Thyroid gland (tissue), 4 donors: ENCODE measurements around the gene TNFSF15. TPM values are rescaled to one million over a fixed set of nuclear protein-coding genes. Genes with fewer than 3 reads are reported as not detected.

Experiments
- DNase-seq, 2 donors: peaks; one replicate each; pipeline ENCODE4 v3.0.0-alpha.2; 2019
- H3K27ac ChIP-seq, 3 donors: fragments of 200-600 bp; sonication (generic); 1 replicate in 2 of 3; 2 replicates in 1 of 3; pipeline ENCODE4 v1.5.1; 2016 to 2019; ENCODE audit warnings: mild to moderate bottlenecking in 1 of 3, moderate library complexity in 1 of 3
- H3K27me3 ChIP-seq: fragments of 200-600 bp; sonication (generic); one replicate; pipeline ENCODE4 v1.5.1; 2019
- H3K36me3 ChIP-seq, 2 donors: fragments of 200-600 bp; sonication (generic); one replicate each; pipeline ENCODE4 v1.5.1; 2016 to 2019
- H3K4me1 ChIP-seq, 2 donors: fragments of 200-600 bp; sonication (generic); one replicate each; pipeline ENCODE4 v1.5.1; 2017 to 2019
- H3K4me3 ChIP-seq, 3 donors: fragments of 200-600 bp; sonication (generic); replicated peaks in 1 of 3; 1 replicate in 2 of 3; 2 replicates in 1 of 3; pipeline ENCODE4 v1.5.1; 2016; ENCODE audit warnings: mild to moderate bottlenecking in 1 of 3
- H3K9me3 ChIP-seq: fragments of 200-600 bp; sonication (generic); one replicate; pipeline ENCODE4 v1.5.1; 2017
- POLR2A ChIP-seq, 2 donors: fragments of 450-650 bp; IDR thresholded peaks; one replicate each; pipeline ENCODE4 v1.6.1; 2017; ENCODE audit warnings: antibody characterized with exemption in 2 of 2, mild to moderate bottlenecking in 2 of 2, moderate library complexity in 1 of 2
- WGBS, 2 donors: methylation state at CpG; one replicate each; pipeline ENCODE4 v1.1.5; 2017; 5-methylcytosine and 5-hydroxymethylcytosine counted together
- intact Hi-C: fragments of 100-400 bp; cut with DNase I; formaldehyde crosslinking; loops from one replicate; pipeline ENCODE4 v1.15.1; 2023
- total RNA-seq, 4 donors: library from RNA; depleted of rRNA; stranded (reverse); fragments of >200 nt; gene quantifications; one replicate each; pipeline ENCODE4 v1.2.3, GENCODE V29; 2016
- TF ChIP-seq, protein P1 (sequence below), 6 experiments: fragments of 200-600 bp in 3 of 6; fragments of 450-650 bp in 3 of 6; sonication (generic) in 3 of 6; IDR thresholded peaks; one replicate each; pipeline ENCODE4 v1.5.1; 2016 to 2019; ENCODE audit warnings: antibody characterized with exemption in 6 of 6, mild to moderate bottlenecking in 2 of 6, inconsistent platforms in 1 of 6, moderate library complexity in 1 of 6

Gene TNFSF15
- total RNA-seq, 4 donors from 2014 or later = 1.1 to 4.3 (median 2.6) TPM

DNA sequence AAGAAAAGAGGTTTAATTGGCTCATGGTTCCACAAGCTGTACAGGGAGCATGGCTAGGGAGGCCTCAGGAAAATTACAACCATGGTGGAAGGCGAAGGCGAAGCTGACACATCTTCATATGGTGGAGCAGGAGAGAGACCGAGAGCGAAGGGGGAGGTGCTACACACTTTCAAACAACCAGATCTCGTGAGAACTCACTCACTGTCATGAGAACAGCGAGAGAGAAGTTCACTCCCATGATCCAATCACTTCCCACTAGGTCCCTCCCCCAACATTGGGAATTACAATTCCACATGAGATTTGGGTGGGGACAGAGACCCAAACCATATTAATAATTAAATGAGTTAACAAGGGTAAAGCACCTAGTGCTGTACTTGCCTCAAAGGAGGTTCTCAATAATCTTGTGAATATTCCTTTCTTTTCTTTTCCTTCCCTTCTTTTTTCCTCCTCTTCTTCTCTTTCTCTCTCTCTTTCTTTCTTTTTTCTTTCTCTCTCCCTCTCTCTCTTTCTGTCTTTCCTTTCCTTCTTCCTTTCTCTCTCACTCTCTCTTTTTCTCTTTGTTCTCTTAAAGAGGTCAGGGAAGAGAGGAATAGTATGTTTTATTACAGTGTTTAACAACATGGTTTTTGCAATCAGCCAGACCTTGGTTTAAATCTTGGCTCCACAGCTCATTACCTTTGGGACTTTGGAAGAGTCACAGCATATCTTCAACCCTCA is 29.0 kb downstream of the TNFSF15 start:
- Histone ChIP-seq H3K27me3 (no peaks in the 10 kb centered on the region), H3K9me3 (no peaks in the 10 kb centered on the region), H3K4me3 (no peak overlapping the region), H3K27ac (no peak overlapping the region), H3K36me3 (no peaks in the 10 kb centered on the region), H3K4me1 (peaks cover 9 to 23% of the 10 kb centered on the region in 2 donors)
- WGBS, 2 donors = 94 to 95% methylated on average over 6 of the region's 6 CpGs
- intact Hi-C loops = no loop called here
- TF ChIP-seq POLR2A (IDR thresholded peaks at IDR 0.05) = no peak
- TF ChIP-seq, protein P1, sequence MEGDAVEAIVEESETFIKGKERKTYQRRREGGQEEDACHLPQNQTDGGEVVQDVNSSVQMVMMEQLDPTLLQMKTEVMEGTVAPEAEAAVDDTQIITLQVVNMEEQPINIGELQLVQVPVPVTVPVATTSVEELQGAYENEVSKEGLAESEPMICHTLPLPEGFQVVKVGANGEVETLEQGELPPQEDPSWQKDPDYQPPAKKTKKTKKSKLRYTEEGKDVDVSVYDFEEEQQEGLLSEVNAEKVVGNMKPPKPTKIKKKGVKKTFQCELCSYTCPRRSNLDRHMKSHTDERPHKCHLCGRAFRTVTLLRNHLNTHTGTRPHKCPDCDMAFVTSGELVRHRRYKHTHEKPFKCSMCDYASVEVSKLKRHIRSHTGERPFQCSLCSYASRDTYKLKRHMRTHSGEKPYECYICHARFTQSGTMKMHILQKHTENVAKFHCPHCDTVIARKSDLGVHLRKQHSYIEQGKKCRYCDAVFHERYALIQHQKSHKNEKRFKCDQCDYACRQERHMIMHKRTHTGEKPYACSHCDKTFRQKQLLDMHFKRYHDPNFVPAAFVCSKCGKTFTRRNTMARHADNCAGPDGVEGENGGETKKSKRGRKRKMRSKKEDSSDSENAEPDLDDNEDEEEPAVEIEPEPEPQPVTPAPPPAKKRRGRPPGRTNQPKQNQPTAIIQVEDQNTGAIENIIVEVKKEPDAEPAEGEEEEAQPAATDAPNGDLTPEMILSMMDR (IDR thresholded peaks at IDR 0.05) = no peak
- no peak for DNase-seq

- 84 to 85% methylated on average over 1 of the region's 1 CpG for WGBS, 2 donors
- DNase-seq = no peak
- intact Hi-C loops = no loop called here
- TF ChIP-seq, protein P1 (IDR thresholded peaks at IDR 0.05) = no peak
- TF ChIP-seq POLR2A (IDR thresholded peaks at IDR 0.05) = no peak
- no peaks in the 10 kb centered on the region for H3K36me3 ChIP-seq
- no peak overlapping the region for H3K4me3 ChIP-seq
- H3K9me3 ChIP-seq = no peaks in the 10 kb centered on the region
- H3K27me3 ChIP-seq = no peaks in the 10 kb centered on the region
- H3K4me1 ChIP-seq = peaks cover 9 to 23% of the 10 kb centered on the region in 2 donors
- no peak overlapping the region for H3K27ac ChIP-seq
Measured at GRCh38 chr9:114775981-114776380, 29.9 kb downstream of the TNFSF15 start.

- TF ChIP-seq POLR2A (IDR thresholded peaks at IDR 0.05) = no peak
- TF ChIP-seq, protein P1 (IDR thresholded peaks at IDR 0.05) = no peak
- Histone ChIP-seq H3K4me1 (peaks cover 9 to 20% of the 10 kb centered on the region in 2 donors), H3K27ac (no peak overlapping the region), H3K4me3 (no peak overlapping the region), H3K27me3 (no peaks in the 10 kb centered on the region), H3K36me3 (no peaks in the 10 kb centered on the region), H3K9me3 (no peaks in the 10 kb centered on the region)
- WGBS, 2 donors = 86 to 94% methylated on average over 1 of the region's 1 CpG
- intact Hi-C loops = no loop called here
- DNase-seq = no peak
Measured at GRCh38 chr9:114775121-114775520, 30.7 kb downstream of the TNFSF15 start.

DNA sequence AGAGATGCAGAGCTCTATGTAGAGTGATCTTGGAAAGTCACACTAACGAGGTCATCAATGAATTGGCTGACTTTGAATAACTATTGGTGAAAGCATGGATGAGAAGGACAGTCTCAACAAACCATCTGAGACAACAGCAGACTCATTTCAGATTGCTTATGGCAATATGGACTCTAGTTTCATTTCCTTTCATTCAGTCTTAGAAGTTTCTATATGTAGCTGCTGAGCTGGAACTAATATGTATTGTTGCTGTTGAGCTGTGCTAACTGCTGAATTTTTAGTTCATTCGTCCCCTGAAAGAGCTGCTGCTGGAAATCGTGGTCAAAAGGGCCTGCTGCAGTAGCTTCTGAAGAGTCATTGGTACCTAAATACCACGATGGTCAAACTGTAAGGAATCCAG is 31.3 kb downstream of the TNFSF15 start:
- Histone ChIP-seq H3K27ac (no peak overlapping the region), H3K4me3 (no peak overlapping the region), H3K27me3 (no peaks in the 10 kb centered on the region), H3K4me1 (peaks cover 6 to 14% of the 10 kb centered on the region in 2 donors), H3K36me3 (no peaks in the 10 kb centered on the region), H3K9me3 (no peaks in the 10 kb centered on the region)
- intact Hi-C loops = no loop called here
- TF ChIP-seq, protein P1 (IDR thresholded peaks at IDR 0.05) = no peak
- TF ChIP-seq POLR2A (IDR thresholded peaks at IDR 0.05) = no peak
- WGBS, 2 donors = 68 to 70% methylated on average over 4 of the region's 4 CpGs
- no peak for DNase-seq

GRCh38 chr9:114771889-114772288 is 34.0 kb downstream of the TNFSF15 start:
- no peaks in the 10 kb centered on the region for H3K27me3 ChIP-seq
- H3K4me3 ChIP-seq = no peak overlapping the region
- no peak for DNase-seq
- no peak for TF ChIP-seq POLR2A (IDR thresholded peaks at IDR 0.05)
- TF ChIP-seq, protein P1 (IDR thresholded peaks at IDR 0.05) = no peak
- no peak overlapping the region for H3K27ac ChIP-seq
- no peaks in the 10 kb centered on the region for H3K4me1 ChIP-seq
- intact Hi-C loops = no loop called here
- no peaks in the 10 kb centered on the region for H3K9me3 ChIP-seq
- WGBS, 2 donors = 87 to 88% methylated on average over 6 of the region's 6 CpGs
- no peaks in the 10 kb centered on the region for H3K36me3 ChIP-seq
